ENCODE measurements around the gene LCN2. TPM values are rescaled to one million over a fixed set of nuclear protein-coding genes. Genes with fewer than 3 reads are reported as not detected.

LCN2 gene
- total and polyA plus RNA-seq, 10 of the 15 experiments (the other 5 are each of a cell fraction or from before 2014, with no cell fraction given), result not detected

DNA sequence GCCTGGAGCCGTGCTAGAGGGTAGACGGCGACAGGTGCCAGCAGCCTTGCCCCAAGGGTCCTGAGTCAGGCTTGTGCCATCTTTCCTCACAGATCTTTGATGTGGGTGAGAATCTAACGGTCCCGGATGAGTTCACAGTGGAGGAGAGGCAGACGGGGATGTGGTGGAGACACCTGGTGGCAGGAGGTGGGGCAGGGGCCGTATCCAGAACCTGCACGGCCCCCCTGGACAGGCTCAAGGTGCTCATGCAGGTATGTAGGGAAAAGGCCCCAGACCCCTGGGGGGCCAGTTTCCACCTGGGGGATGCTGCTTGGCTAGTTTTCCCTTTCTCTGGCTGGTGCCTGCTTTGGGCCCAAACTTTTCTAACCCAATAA lies 45.7 kb upstream of the LCN2 start:
- 49% methylated on average over 8 of the region's 8 CpGs for WGBS (ENCODE audit: insufficient coverage, insufficient replicate concordance, low lambda C conversion rate, missing lambda C conversion rate)
- ChIA-PET SMC1A (ENCODE audit: uncharacterized antibody, unreplicated experiment) (interaction anchor here (1.7 kb wide), 1 partner anchor 12 kb away, joined by 3 read pairs; no protein-coding TSS in a partner anchor), CTCF (interaction anchor here (0.9 to 1.1 kb wide), 2 partner anchors 14 to 161 kb away, joined by 3 to 4 read pairs; no protein-coding TSS in a partner anchor), POLR2A (no interaction called here), RAD21 (ENCODE audit: unreplicated experiment) (no interaction called here)
- Histone ChIP-seq H2AFZ (ENCODE audit: control insufficient read depth, low read depth, low read length) (no peak overlapping the region), H3K4me1 (ENCODE audit: control insufficient read depth, insufficient read depth, low read length) (no peaks in the 10 kb centered on the region), H4K20me1 (ENCODE audit: control insufficient read depth, insufficient read depth) (no peaks in the 10 kb centered on the region), H3K27me3 (replicated peaks in 1 of 2; ENCODE audit: control insufficient read depth in 2 of 2, insufficient read depth in 2 of 2, low read length in 1 of 2) (no peaks in the 10 kb centered on the region), H3K79me2 (ENCODE audit: control insufficient read depth, insufficient read depth, low read length) (no peaks in the 10 kb centered on the region; the same call in 1 of the 2 replicates), H3K4me3 (no peak overlapping the region), H3K27ac (ENCODE audit: control insufficient read depth, insufficient read depth) (no peak overlapping the region), H3K9ac (ENCODE audit: control insufficient read depth, insufficient read depth, low read length) (no peak overlapping the region), H3K9me3 (replicated peaks; ENCODE audit: control insufficient read depth, insufficient read depth, low read length) (no peaks in the 10 kb centered on the region), H3K4me2 (ENCODE audit: control insufficient read depth, insufficient read depth) (no peak overlapping the region), H3K36me3 (ENCODE audit: control insufficient read depth in 2 of 2, insufficient read depth in 2 of 2, low read length in 1 of 2) (peaks cover 26 to 52% of the 10 kb centered on the region in 2 experiments)
- intact Hi-C loops (cut with micrococcal nuclease; ENCODE audit: unreplicated experiment) (no loop called here), in situ Hi-C loops (cut with MboI) (no loop called here)
- DNase-seq (ENCODE audit: low read depth, low spot score), result no peak
- BruUV-seq (replicated peaks), result no TSS peak
- no peak for FAIRE-seq
- TF ChIP-seq RB1 (IDR thresholded peaks at IDR 0.05; ENCODE audit: borderline replicate concordance) (no peak), JUND (IDR thresholded peaks at IDR 0.05; ENCODE audit: low read depth, low read length) (no peak), ZNF622 (IDR thresholded peaks at IDR 0.05) (no peak), POLR2A (IDR thresholded peaks at IDR 0.05; ENCODE audit: low read depth, low read length) (no peak), MTA2 (IDR thresholded peaks at IDR 0.05; ENCODE audit: low read depth) (no peak), HDGF (IDR thresholded peaks at IDR 0.05) (no peak)
- TF ChIP-seq, protein P1, sequence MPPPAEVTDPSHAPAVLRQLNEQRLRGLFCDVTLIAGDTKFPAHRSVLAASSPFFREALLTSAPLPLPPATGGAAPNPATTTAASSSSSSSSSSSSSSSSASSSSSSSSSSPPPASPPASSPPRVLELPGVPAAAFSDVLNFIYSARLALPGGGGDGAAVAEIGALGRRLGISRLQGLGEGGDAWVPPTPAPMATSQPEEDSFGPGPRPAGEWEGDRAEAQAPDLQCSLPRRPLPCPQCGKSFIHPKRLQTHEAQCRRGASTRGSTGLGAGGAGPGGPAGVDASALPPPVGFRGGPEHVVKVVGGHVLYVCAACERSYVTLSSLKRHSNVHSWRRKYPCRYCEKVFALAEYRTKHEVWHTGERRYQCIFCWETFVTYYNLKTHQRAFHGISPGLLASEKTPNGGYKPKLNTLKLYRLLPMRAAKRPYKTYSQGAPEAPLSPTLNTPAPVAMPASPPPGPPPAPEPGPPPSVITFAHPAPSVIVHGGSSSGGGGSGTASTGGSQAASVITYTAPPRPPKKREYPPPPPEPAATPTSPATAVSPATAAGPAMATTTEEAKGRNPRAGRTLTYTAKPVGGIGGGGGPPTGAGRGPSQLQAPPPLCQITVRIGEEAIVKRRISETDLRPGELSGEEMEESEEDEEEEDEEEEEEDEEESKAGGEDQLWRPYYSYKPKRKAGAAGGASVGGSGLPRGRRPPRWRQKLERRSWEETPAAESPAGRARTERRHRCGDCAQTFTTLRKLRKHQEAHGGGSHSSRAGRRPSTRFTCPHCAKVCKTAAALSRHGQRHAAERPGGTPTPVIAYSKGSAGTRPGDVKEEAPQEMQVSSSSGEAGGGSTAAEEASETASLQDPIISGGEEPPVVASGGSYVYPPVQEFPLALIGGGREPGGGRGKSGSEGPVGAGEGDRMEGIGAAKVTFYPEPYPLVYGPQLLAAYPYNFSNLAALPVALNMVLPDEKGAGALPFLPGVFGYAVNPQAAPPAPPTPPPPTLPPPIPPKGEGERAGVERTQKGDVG (CRISPR knock-in tag; IDR thresholded peaks at IDR 0.05), result no peak
- TF ChIP-seq, protein P2, sequence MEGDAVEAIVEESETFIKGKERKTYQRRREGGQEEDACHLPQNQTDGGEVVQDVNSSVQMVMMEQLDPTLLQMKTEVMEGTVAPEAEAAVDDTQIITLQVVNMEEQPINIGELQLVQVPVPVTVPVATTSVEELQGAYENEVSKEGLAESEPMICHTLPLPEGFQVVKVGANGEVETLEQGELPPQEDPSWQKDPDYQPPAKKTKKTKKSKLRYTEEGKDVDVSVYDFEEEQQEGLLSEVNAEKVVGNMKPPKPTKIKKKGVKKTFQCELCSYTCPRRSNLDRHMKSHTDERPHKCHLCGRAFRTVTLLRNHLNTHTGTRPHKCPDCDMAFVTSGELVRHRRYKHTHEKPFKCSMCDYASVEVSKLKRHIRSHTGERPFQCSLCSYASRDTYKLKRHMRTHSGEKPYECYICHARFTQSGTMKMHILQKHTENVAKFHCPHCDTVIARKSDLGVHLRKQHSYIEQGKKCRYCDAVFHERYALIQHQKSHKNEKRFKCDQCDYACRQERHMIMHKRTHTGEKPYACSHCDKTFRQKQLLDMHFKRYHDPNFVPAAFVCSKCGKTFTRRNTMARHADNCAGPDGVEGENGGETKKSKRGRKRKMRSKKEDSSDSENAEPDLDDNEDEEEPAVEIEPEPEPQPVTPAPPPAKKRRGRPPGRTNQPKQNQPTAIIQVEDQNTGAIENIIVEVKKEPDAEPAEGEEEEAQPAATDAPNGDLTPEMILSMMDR (IDR thresholded peaks at IDR 0.05 in 2 of 3, conservative IDR thresholded peaks at IDR 0.05 in 1 of 3; ENCODE audit: control insufficient read depth in 2 of 3, extremely low read depth in 1 of 3, insufficient read depth in 1 of 3, low read depth in 3 of 3, low read length in 3 of 3), result peak in 2 of 3 experiments; percentile 17 to 21; a peak in 3 of 6 replicates
- TF ChIP-seq, protein P3, sequence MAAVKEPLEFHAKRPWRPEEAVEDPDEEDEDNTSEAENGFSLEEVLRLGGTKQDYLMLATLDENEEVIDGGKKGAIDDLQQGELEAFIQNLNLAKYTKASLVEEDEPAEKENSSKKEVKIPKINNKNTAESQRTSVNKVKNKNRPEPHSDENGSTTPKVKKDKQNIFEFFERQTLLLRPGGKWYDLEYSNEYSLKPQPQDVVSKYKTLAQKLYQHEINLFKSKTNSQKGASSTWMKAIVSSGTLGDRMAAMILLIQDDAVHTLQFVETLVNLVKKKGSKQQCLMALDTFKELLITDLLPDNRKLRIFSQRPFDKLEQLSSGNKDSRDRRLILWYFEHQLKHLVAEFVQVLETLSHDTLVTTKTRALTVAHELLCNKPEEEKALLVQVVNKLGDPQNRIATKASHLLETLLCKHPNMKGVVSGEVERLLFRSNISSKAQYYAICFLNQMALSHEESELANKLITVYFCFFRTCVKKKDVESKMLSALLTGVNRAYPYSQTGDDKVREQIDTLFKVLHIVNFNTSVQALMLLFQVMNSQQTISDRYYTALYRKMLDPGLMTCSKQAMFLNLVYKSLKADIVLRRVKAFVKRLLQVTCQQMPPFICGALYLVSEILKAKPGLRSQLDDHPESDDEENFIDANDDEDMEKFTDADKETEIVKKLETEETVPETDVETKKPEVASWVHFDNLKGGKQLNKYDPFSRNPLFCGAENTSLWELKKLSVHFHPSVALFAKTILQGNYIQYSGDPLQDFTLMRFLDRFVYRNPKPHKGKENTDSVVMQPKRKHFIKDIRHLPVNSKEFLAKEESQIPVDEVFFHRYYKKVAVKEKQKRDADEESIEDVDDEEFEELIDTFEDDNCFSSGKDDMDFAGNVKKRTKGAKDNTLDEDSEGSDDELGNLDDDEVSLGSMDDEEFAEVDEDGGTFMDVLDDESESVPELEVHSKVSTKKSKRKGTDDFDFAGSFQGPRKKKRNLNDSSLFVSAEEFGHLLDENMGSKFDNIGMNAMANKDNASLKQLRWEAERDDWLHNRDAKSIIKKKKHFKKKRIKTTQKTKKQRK (IDR thresholded peaks at IDR 0.05; ENCODE audit: low read depth, low read length), result no peak
- ATAC-seq, result peak; percentile 31; the same call in 2 of the 3 replicates

All from GM12878 (cell line).